GM19467 (cell line): Measurements from ENCODE around the gene CLIC1.
"Not testable (repeated sequence)": the region's sequence is repeated elsewhere in the genome, so short reads cannot be mapped to it uniquely, and the experiment has no call there.

Source experiments
- ATAC-seq: cut with Tn5 transposase; IDR thresholded peaks from one replicate; pipeline ENCODE4 v1.9.1; 2021; ENCODE audit warnings: mild to moderate bottlenecking, moderate library complexity; ENCODE audit not compliant: unreplicated experiment

Gene CLIC1

DNA sequence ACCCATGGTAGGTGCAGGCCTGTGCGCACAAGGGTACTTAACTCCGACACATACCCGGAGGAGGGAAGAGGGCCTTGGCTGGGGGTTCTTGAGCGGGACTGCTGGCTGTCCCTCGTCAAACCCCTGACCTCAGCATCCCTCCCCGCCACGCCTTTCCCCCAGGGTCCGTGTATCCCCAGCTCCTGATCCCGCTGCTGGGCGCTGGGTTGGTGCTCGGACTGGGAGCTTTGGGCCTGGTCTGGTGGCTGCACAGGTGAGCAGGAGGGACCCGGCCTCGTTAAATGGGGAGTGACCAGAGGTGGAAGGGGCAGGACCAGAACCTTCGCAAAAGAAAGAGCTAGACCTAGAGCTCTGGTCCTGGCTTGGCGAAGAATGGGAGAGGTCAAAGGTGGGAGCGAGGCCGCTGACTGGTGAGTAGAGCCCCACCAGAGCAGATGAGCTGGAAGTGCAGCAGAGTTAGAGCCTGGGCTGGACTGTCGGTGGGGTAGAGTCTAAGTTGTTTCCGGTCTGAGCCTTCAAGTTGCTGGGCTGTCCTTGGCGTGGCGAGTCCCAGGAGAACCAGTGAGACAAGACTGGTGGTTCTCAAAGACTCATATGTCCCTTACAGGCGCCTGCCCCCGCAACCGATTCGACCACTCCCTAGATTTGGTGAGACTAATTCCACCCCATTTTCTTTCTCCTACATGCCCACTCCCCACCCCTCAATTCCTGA, 12.2 kb downstream of the CLIC1 start:
- ATAC-seq: no peak

DNA sequence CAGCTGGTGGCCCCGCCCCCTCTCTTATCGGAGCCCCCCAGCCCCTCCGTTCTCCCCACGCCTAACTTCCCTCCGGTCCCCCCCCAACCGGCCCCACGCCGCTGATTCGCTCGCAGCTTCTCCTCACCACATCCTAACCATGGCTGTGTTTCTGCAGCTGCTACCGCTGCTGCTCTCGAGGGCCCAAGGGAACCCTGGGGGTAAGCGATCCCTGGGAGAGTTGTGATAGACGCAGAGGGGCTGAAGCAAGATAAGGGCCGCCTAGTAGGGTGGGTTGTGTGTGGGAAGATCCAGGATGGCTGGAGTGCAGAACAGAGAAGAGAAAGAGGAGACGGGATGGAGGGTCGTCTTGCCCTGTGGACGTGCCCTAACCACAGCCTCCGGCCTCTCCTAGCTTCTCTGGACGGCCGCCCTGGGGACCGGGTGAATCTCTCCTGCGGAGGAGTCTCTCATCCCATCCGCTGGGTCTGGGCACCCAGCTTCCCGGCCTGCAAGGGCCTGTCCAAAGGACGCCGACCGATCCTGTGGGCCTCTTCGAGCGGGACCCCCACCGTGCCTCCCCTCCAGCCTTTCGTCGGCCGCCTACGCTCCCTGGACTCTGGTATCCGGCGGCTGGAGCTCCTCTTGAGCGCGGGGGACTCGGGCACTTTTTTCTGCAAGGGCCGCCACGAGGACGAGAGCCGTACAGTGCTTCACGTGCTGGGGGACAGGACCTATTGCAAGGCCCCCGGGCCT, 12.9 kb downstream of the CLIC1 start, which contains the start of gene MPIG6B:
MPIG6B (plus strand) TSS at position 129 of the 735 bp plus-strand sequence; CDS start at position 140, 11 bp downstream.
- ATAC-seq: no peak

DNA sequence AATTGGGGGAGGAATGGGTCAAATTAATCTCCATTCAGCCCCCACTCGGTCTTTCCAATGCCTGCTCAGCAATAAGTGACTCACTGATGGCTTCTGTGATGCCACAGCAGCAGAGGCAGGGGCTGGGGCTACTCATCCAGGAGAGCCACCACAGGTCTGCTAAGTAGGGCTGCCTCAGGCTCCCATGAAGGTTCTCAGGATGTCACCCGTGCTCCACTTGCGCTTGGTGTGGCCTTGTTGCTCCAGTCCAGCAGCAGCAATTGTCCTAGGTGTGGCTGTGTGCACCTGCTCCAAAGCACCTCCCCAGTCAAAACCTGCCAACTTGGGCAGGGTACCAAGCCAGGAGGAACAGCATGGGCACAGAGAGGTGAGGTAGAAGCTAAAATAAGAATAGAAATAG, 14.2 kb downstream of the CLIC1 start:
- ATAC-seq: no peak

DNA sequence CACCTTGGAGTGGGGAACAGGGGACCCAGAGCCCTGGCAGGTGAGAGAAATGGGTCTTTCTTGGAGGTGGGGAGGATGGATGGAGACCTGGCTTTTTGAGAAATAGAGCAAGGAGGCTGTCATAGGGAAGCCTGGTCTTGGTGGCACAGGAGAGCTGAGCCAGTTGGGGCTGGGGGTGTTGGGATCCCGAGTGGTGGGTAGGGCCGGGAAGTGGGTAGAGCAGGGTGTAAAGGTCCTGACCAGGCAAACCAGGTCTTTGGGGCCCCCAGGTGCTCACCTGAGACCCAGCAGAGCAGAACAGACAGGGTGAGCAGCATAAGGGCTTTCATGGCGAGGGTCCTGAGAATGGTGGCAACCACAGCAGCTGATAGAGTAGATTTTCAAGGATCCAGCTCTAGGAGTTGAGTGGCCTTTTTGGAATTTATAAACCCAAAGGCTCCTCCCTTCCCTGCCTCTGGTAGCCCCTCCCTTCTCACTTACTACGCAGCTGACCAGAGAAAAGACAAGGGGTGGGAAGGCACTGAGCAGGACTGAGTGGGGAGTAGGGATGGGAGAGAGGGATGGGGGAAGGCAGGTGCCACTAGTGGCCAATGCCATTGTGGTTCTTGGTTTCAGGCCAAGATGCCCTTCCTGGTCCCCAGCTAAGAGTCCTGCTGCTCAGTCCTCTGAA, 14.8 kb downstream of the CLIC1 start, which contains the start of gene LY6G6C:
LY6G6C (minus strand) TSS at position 396 of the 670 bp plus-strand sequence; CDS start at position 329, 67 bp downstream.
- ATAC-seq: no peak

DNA sequence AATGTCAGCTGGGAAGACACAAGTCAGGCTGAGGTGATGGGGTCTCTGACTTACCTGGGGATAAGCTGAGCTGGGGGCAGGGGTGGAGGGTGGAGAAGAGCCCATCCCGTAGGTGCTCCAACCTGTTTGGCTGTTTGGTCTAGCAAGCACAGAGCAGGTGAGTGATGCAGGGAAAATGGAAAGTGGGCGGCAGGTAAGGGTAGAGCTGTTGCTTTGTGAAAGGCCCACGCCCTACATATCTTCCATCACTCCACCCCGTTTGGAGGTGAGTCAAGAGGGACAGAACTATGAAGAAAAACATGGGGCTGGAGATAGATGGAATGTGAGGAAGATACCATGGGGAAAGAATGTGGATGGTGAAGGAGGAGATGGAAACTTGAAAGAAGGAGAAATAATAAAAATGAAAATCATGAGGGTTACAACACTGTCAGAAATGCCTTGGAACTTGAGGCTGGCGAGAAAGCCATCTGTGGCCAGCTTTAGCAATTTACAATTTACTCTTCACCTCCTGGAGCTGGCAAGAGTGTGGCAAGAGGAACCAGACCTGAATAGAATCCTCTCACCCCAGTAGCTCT, 16.0 kb downstream of the CLIC1 start:
- no peak for ATAC-seq

DNA sequence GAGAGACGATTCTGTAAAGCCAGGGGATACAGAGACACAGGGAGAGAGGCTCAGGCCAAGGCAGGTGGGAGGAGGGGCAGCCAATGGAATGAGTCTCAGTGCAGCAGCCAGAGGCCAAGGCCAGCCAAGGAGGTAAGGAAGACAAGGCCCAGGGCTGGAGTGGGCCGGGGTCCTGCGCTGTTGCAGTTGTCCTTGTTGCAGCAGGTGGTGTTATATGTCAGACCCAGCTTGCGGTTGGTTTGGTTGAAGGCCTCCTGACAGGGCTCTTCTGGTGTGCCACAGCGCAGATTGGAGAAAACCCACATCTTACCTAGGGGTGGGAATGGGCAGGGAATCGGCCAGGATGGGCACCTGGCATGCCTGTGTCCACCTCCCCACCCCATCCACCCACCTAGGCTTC, 17.3 kb downstream of the CLIC1 start:
- ATAC-seq: no peak

DNA sequence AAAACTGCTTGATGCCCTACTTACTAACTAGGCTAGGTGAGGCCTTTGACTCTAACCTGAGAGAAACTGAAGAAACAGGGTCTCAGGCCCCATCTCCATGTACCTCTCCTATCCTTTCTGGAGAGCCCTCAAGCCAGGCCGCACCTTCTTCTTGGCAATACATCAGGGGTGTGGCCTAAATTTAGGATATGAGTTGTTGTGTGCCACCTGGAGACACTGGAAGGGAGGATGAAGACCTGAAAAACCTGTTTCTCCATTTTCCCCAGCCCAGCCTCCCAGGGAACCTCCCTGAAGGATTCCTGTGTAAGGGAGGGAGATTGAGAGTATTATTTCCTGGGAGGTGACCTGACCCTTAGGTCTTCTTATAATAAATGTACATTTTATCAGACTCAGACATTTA, 18.1 kb downstream of the CLIC1 start:
- ATAC-seq: no peak

DNA sequence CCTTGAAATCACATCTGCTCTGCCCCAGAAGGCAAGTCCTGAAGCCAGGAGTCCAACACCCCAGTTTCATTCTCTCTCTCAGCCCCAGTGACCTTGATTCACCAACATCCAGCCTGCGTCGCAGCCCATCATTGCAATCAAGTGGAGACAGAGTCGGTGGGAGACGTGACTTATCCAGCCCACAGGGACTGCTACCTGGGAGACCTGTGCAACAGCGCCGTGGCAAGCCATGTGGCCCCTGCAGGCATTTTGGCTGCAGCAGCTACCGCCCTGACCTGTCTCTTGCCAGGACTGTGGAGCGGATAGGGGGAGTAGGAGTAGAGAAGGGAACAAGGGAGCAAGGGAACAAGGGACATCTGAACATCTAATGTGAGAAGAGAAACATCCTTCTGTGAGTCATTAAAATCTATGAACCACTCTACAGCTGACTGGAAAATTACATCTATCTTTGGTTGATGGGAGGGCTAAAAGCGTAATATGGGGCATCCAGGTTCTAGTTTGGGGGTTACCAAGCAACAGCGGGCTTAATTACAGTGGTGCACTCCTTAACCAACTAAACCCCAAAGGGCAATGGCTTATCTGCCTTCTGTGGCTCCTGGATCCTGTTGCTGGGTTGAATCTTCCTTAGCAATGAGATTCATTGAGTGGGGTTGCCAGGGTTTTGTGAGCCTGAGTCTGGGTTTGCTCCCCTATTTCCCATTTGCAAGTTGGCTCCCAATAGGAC, 18.7 kb downstream of the CLIC1 start:
- no peak for ATAC-seq

DNA sequence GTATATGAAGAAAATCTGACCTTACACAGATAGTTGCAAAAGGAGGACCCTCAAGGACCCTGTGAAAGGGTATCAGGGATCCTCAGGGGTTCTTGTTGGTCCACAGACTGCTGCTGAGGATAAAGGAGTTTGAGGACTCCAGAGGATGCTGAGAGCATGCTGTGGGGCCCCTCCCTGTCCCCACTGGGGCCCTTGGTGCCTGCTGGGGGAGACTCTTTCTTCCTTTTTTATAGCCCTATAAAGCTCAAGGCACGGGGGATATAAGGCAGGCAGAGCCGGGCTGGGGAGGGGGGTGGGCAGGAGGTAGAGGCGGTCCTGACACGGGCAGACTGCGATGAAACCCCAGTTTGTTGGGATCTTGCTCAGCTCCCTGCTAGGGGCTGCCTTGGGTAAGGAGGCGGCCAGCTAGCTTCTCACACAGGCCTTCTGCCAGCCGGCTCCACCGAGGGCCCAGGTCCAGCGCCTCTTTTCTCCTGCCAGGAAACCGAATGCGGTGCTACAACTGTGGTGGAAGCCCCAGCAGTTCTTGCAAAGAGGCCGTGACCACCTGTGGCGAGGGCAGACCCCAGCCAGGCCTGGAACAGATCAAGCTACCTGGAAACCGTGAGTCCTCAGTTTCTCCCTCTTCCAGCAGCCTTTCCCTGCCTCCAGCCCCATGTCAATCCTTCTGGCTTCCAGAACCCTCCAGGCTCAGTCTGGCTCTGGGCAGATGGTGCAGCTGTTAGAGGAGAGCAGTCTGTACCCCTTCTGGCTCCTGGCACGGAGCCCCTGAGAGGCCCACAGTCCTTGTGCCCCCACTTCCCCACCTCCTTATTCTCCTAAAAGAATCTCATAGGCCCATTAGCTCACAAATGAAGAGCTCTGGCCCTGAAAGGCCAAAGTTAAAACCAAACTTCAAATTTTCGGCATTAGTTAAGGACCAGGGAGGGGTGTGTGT, 21.0 kb downstream of the CLIC1 start, which contains the start of gene LY6G6D:
LY6G6D (plus strand) TSS at position 327 of the 937 bp plus-strand sequence; CDS start at position 335, 8 bp downstream.
- no peak for ATAC-seq

DNA sequence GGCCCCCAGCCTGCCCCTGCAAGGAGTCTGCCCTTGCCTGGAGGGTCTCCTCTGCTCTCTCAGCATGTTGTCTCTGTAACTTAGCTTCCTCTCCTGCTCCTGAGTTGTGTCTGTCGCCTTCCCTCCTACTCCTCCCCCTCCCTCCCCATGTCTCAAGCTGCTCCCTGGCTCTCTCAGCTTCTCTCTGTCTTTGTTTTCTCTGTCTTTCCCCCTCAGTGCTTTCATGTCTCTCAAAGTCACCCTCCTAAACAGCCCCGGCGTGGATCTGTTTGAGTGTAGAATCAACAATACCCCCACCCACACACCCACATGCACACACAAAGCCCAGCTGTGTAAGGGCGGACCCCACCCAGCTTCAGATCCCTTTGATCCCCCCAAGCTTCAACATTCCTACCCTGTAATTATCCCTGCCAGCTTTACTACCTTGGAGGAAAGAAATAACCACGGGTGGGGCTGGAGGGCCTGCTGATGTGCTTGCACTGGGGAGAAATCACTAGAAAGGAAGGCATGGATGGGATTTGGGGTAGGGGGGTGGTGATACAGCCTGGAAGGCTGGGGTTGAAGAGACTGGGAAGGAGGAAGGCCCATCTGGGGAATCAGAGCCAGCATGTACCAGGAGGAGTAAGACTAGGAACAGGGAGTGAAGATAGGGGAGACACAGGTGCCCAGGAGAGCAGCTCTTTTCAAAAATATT, 22.2 kb downstream of the CLIC1 start:
- no peak for ATAC-seq

DNA sequence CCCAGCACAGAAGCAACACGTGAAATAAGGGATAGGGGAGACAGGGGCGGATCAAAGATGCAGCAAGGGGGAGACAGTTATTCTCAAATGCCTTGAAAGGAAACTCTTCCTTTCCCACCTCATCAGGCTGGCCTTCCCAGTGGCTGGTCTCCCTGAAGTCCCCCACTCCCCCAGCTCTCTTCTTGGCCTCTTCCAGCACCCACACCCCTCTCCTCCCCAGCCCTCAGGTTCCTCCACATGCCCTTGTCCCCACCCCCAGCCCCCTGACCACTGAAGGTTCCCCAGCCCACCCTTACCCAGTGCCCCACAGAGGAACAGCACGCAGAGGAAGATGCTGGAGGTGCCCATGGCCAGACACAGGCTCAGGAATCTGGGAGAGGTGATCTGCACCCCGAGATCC, 22.9 kb downstream of the CLIC1 start:
- ATAC-seq: no peak

DNA sequence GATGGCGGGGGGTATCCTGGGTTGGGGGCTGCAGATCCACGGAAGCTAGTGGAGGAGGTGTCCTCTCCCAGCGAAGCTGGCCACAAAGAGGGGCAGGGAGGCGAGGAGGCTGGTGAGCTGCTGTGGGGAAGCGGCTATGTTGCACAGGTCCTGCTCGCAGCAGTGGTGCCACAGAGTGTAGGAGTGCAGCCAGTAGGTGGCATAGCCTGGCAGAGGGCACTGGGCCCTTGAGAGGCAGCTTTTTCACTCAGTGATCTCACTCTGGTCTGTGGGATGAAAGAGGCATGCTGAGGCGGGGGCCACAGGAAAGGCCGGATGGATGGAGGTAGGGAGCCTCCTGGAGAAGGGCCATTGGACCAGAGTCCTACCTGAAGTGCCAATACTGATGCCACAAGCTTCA, 24.0 kb downstream of the CLIC1 start:
- ATAC-seq: no peak

DNA sequence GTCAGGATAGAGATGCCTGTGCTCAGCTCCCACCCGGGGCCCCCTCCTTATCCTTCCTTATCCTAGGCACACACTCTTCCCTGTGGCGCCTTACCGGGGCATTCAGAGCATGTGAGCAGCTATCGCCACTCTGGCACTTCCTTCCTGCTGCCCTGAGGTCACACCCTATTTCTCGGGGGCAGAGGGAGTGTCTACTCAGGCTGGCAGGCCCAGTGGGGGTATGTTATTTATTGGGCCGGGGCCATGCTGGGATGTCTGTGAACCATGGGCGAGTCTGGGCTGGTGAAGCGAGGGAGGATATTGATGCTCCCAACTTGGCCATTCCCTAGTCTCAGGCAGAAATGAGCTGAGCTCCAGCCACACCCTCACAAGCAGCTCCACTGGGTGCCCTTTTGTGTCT, 25.1 kb downstream of the CLIC1 start:
- ATAC-seq: no peak

DNA sequence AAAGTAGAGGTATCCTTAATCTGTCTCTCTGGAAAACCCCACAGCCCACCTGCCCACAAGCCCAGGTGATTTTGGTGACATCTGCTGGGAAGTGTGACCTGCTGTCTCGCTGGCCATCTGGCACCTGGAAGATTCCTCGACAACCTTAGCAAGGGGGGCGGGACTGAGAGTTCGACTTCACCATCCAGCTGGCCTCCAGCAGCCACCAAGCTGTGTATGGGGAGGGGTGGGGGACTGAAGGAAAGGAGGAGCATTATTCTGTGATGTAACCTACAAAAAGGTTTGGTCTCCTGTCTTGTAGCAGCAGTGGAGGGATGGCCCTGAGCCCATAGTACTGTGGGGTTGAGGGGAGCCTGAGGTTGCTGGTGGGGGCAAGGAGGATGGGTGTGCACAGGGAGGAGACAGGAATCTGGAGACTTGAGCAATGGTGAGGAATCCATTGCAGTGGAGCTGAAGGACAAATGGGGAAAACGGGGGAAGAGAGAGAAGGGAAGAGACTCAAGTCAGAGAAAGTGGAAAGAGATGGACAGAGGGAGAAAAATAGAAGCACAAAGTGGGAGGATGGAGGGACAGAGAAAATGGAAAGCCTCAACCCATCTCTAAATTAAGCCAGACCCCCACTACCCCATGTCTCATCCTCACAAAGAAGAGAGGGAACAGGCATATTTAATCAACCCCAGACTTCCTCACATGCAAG, 25.7 kb downstream of the CLIC1 start:
- ATAC-seq: no peak

DNA sequence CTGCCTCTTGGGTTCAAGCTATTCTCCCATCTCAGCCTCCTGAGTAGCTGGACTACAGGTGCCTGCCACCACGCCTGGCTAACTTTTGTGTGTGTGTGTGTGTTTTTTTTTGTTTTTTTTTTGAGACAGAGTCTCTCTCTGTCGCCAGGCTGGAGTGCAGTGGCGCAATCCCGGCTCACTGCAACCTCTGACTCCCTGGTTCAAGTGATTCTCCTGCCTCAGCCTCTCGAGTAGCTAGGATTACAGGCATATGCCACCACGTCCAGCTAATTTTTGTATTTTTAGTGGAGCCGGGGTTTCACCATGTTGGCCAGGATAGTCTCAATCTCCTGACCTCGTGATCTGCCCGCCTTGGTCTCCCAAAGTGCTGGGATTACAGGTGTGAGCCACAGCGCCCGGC, 27.2 kb downstream of the CLIC1 start:
- not testable (repeated sequence) for ATAC-seq

DNA sequence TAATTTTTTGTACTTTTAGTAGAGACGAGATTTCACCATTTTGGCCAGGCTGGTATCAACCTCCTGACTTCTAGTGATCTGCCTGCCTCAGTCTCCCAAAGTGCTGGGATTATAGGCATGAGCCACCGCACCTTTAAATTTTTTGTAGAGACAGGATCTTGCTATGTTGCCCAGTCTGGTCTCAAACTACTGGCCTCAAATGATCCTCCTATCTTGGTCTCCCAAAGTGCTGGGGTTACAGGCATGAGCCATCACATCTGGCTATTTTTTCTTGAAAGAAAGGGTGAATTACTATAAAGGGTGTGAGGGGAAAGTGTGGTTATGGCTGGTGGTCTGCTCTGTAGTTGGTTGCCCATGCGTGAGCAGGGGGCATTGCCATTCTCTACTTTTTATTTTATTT, 28.1 kb downstream of the CLIC1 start:
- ATAC-seq: no peak

DNA sequence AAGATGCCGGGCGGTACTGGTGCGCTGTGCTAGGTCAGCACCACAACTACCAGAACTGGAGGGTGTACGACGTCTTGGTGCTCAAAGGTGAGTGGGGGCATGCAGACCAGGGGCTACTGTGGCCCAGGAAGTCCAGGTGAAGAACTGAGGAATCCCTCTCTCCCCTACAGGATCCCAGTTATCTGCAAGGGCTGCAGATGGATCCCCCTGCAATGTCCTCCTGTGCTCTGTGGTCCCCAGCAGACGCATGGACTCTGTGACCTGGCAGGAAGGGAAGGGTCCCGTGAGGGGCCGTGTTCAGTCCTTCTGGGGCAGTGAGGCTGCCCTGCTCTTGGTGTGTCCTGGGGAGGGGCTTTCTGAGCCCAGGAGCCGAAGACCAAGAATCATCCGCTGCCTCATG, 28.6 kb downstream of the CLIC1 start:
- ATAC-seq: no peak

DNA sequence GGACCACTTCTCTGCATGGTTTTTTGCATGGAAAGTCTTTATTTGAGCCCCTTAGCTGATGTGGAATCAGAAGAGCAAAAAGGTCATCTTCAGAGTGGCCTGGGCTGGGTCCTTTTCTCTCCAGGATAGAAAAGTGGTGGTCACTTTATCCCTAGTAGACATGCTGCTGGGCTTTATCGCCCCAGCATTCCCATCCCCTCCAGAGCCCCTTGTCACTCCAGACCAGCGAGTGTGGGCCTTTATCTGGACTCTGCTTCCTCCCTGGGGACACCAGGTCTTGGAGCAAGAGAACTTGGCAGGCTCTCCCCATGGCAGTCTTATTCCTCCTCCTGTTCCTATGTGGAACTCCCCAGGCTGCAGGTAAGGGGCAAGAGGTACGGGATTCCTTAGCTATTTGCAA, 29.7 kb downstream of the CLIC1 start, which contains the start of gene LY6G6F:
LY6G6F (plus strand) TSS at position 268 of the 400 bp plus-strand sequence; CDS start at position 309, 41 bp downstream.
- no peak for ATAC-seq
